ENCODE data around the gene LHFPL5.

Gene LHFPL5

DNA sequence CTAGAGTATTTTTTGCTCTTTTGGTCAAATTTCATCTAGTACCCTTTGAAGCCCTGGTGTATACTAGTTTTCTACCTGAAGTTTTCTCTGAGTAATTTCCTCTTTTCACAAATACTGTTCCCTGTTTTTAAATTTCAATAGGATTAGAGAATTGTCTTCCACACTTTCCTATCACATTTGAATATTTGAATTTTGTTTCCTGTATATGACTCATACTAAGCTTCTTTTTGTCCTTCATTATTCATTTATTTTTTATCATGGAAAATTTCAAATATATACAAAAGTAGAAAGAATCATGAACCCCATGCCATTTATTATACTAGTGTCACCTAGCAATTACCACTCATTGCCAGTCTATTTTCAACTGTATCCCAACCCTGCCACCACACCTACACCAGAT is 52.7 kb downstream of the LHFPL5 start:
- no peak for DNase-seq

DNA sequence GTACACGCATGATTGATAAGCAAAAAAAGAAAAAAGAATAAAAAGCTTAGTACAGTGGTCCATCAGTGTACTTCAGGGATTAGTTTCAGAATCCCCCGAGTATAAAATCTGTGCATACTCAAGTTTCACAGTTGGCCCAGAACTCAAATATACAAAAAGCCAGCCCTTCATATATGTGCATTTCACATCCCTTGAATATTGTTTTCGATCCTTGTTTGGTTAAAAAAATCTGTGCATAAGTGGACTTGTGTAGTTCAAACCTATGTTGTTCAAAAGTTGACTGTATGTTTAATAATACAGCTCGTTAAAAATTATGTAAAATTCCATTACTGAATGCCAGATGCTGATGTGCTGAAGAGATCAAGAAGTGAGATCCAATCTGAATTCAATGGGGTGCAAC is 54.2 kb downstream of the LHFPL5 start:
- no peak for DNase-seq

Measured in CD4-positive, alpha-beta T cell treated with Interleukin-4 for 4 hours (primary cell).